ENCODE results near the gene FTO. TPM values are rescaled to one million over a fixed set of nuclear protein-coding genes. Genes with fewer than 3 reads are reported as not detected.

The FTO gene
- total and polyA plus RNA-seq, 2 of the 13 experiments (the other 11 are each of a cell fraction or from before 2014, with no cell fraction given), result 41.6 to 55.8 TPM

DNA sequence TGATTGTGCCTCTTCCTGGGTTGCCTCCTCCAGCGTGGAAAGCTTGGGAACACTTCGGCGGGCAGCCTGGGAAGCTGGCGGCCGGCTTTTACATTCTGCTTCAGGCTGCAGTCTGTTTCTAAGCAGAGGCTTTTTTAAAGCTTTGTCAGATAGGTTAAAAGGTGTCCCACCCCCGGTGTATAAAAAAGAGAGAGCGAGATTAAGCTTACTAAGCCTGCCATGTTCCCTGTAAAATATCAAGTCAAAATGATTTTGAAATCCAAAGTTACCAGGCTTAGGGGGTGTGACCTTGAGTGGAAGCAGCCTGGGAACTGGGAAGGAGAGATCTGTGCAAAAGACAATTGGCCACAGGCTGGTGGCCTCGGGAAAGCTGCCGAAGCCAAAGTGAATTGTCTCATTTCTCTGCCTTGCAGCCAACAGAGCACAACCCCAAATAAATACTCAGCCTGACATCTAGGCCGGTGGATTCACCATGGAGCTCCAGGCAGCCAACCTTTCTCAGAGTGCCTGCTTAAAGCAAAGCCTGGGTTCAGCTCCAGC is 254.5 kb downstream of the FTO start:
- intact Hi-C loops (cut with micrococcal nuclease; ENCODE audit: unreplicated experiment) (no loop called here), in situ Hi-C loops (cut with HindIII; ENCODE audit: extremely low pct_ligation_motif_present, low pct_unique_long_range_greater_than_20kb) (no loop called here)
- TF ChIP-seq, protein P1, sequence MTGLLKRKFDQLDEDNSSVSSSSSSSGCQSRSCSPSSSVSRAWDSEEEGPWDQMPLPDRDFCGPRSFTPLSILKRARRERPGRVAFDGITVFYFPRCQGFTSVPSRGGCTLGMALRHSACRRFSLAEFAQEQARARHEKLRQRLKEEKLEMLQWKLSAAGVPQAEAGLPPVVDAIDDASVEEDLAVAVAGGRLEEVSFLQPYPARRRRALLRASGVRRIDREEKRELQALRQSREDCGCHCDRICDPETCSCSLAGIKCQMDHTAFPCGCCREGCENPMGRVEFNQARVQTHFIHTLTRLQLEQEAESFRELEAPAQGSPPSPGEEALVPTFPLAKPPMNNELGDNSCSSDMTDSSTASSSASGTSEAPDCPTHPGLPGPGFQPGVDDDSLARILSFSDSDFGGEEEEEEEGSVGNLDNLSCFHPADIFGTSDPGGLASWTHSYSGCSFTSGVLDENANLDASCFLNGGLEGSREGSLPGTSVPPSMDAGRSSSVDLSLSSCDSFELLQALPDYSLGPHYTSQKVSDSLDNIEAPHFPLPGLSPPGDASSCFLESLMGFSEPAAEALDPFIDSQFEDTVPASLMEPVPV (CRISPR knock-in tag; IDR thresholded peaks at IDR 0.05), result no peak
- TF ChIP-seq, protein P2, sequence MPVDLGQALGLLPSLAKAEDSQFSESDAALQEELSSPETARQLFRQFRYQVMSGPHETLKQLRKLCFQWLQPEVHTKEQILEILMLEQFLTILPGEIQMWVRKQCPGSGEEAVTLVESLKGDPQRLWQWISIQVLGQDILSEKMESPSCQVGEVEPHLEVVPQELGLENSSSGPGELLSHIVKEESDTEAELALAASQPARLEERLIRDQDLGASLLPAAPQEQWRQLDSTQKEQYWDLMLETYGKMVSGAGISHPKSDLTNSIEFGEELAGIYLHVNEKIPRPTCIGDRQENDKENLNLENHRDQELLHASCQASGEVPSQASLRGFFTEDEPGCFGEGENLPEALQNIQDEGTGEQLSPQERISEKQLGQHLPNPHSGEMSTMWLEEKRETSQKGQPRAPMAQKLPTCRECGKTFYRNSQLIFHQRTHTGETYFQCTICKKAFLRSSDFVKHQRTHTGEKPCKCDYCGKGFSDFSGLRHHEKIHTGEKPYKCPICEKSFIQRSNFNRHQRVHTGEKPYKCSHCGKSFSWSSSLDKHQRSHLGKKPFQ (CRISPR knock-in tag; IDR thresholded peaks at IDR 0.05; ENCODE audit: insufficient replicate concordance), result no peak
- no peak for TF ChIP-seq ZNF496 (CRISPR knock-in tag; IDR thresholded peaks at IDR 0.05; ENCODE audit: insufficient replicate concordance)
- no peak for TF ChIP-seq ZNF468 (CRISPR knock-in tag; IDR thresholded peaks at IDR 0.05)
- TF ChIP-seq, protein P3, sequence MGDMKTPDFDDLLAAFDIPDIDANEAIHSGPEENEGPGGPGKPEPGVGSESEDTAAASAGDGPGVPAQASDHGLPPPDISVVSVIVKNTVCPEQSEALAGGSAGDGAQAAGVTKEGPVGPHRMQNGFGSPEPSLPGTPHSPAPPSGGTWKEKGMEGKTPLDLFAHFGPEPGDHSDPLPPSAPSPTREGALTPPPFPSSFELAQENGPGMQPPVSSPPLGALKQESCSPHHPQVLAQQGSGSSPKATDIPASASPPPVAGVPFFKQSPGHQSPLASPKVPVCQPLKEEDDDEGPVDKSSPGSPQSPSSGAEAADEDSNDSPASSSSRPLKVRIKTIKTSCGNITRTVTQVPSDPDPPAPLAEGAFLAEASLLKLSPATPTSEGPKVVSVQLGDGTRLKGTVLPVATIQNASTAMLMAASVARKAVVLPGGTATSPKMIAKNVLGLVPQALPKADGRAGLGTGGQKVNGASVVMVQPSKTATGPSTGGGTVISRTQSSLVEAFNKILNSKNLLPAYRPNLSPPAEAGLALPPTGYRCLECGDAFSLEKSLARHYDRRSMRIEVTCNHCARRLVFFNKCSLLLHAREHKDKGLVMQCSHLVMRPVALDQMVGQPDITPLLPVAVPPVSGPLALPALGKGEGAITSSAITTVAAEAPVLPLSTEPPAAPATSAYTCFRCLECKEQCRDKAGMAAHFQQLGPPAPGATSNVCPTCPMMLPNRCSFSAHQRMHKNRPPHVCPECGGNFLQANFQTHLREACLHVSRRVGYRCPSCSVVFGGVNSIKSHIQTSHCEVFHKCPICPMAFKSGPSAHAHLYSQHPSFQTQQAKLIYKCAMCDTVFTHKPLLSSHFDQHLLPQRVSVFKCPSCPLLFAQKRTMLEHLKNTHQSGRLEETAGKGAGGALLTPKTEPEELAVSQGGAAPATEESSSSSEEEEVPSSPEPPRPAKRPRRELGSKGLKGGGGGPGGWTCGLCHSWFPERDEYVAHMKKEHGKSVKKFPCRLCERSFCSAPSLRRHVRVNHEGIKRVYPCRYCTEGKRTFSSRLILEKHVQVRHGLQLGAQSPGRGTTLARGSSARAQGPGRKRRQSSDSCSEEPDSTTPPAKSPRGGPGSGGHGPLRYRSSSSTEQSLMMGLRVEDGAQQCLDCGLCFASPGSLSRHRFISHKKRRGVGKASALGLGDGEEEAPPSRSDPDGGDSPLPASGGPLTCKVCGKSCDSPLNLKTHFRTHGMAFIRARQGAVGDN (CRISPR knock-in tag; IDR thresholded peaks at IDR 0.05), result no peak
- no peak for TF ChIP-seq WIZ (CRISPR knock-in tag; IDR thresholded peaks at IDR 0.05)
- TF ChIP-seq LCORL (IDR thresholded peaks at IDR 0.05), result no peak
- TF ChIP-seq LCORL (CRISPR knock-in tag; IDR thresholded peaks at IDR 0.05), result no peak
- TF ChIP-seq ZNF776 (CRISPR knock-in tag; IDR thresholded peaks at IDR 0.05), result no peak
- TF ChIP-seq NR2F2 (IDR thresholded peaks at IDR 0.05; ENCODE audit: borderline replicate concordance, low read depth), result no peak
- no peak for TF ChIP-seq ZNF331 (CRISPR knock-in tag; IDR thresholded peaks at IDR 0.05)
- TF ChIP-seq, protein P4, sequence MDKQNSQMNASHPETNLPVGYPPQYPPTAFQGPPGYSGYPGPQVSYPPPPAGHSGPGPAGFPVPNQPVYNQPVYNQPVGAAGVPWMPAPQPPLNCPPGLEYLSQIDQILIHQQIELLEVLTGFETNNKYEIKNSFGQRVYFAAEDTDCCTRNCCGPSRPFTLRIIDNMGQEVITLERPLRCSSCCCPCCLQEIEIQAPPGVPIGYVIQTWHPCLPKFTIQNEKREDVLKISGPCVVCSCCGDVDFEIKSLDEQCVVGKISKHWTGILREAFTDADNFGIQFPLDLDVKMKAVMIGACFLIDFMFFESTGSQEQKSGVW (CRISPR knock-in tag; IDR thresholded peaks at IDR 0.05; ENCODE audit: borderline replicate concordance), result no peak
- no peak for TF ChIP-seq ZNF790 (CRISPR knock-in tag; IDR thresholded peaks at IDR 0.05; ENCODE audit: borderline replicate concordance)
- no peak for TF ChIP-seq GATAD2A (CRISPR knock-in tag; IDR thresholded peaks at IDR 0.05)
- TF ChIP-seq, protein P5, sequence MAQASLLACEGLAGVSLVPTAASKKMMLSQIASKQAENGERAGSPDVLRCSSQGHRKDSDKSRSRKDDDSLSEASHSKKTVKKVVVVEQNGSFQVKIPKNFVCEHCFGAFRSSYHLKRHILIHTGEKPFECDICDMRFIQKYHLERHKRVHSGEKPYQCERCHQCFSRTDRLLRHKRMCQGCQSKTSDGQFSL (CRISPR knock-in tag; IDR thresholded peaks at IDR 0.05), result no peak
- TF ChIP-seq ZNF44 (CRISPR knock-in tag; IDR thresholded peaks at IDR 0.05), result no peak
- DNase-seq (ENCODE audit: low spot score), result no peak
- ChIA-PET CTCF (ENCODE audit: low intra/inter-chr PET ratio, low total read pairs) (no interaction called here), POLR2A (no interaction called here)
- BruUV-seq (replicated peaks), result no TSS peak
- FAIRE-seq, result no peak
- no peak overlapping the region for H2AFZ ChIP-seq (ENCODE audit: low read length)
- H3K4me3 ChIP-seq (replicated peaks in 1 of 3; ENCODE audit: insufficient read depth in 1 of 3, low read depth in 2 of 3, low read length in 3 of 3), result no peak overlapping the region
- WGBS (ENCODE audit: low lambda C conversion rate), result 97% methylated on average over 10 of the region's 10 CpGs
- no peaks in the 10 kb centered on the region for H4K20me1 ChIP-seq (ENCODE audit: insufficient read depth, low read length)
- H3K9me3 ChIP-seq (ENCODE audit: low read length), result no peaks in the 10 kb centered on the region
- H3K27me3 ChIP-seq (ENCODE audit: control insufficient read depth in 1 of 2, insufficient read depth in 2 of 2, low read length in 2 of 2), result no peaks in the 10 kb centered on the region
- no peaks in the 10 kb centered on the region for H3K36me3 ChIP-seq (replicated peaks in 1 of 2; ENCODE audit: control insufficient read depth in 1 of 2, insufficient read depth in 2 of 2, low read length in 2 of 2)
- no peak overlapping the region for H3K4me2 ChIP-seq (ENCODE audit: low read depth, low read length)
- ATAC-seq, result no peak
- H3K9ac ChIP-seq (ENCODE audit: insufficient read depth, low read depth, low read length), result no peak overlapping the region
- no peaks in the 10 kb centered on the region for H3K79me2 ChIP-seq (ENCODE audit: insufficient read depth, low read length)
- no peak overlapping the region for H3K27ac ChIP-seq (ENCODE audit: extremely low read length, insufficient read depth, low read length)
- no peaks in the 10 kb centered on the region; the same call in 1 of the 2 replicates for H3K4me1 ChIP-seq (ENCODE audit: insufficient read depth, low read length)
